Measurements from ENCODE around the gene SDF2. TPM values are rescaled to one million over a fixed set of nuclear protein-coding genes. Genes with fewer than 3 reads are reported as not detected.

Gene SDF2
- total and polyA plus RNA-seq, 3 donors from 2014 or later, result 59.7 to 65.0 (median 64.6) TPM

DNA sequence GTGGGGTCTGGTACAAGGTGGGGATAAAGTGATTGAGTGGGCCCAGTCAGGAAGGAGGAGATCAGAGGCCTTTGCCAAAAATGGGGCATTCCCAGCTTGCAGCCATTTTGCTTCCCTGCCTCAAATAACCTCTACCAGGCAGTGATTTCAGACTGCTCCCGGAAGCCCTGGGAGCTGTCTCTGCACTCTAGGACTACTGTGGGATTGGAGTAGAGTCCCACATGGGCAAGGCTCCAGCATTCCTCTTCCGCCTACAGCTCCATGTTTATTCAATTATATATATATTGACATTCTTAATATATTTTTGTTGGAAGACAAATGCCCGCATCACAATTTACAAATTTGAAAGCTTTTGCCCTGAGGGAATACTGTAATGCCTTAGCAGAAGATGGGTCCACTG lies 13.8 kb upstream of the SDF2 start:
- no peak for TF ChIP-seq POLR2A (IDR thresholded peaks at IDR 0.05)
- TF ChIP-seq, protein P1, sequence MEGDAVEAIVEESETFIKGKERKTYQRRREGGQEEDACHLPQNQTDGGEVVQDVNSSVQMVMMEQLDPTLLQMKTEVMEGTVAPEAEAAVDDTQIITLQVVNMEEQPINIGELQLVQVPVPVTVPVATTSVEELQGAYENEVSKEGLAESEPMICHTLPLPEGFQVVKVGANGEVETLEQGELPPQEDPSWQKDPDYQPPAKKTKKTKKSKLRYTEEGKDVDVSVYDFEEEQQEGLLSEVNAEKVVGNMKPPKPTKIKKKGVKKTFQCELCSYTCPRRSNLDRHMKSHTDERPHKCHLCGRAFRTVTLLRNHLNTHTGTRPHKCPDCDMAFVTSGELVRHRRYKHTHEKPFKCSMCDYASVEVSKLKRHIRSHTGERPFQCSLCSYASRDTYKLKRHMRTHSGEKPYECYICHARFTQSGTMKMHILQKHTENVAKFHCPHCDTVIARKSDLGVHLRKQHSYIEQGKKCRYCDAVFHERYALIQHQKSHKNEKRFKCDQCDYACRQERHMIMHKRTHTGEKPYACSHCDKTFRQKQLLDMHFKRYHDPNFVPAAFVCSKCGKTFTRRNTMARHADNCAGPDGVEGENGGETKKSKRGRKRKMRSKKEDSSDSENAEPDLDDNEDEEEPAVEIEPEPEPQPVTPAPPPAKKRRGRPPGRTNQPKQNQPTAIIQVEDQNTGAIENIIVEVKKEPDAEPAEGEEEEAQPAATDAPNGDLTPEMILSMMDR (IDR thresholded peaks at IDR 0.05), result no peak

GRCh38 chr17:28669918-28670317 lies 8.2 kb upstream of the SDF2 start:
- Histone ChIP-seq H3K4me1 (peaks cover 4% of the 10 kb centered on the region), H3K9me3 (no peaks in the 10 kb centered on the region), H3K27ac (no peak overlapping the region), H3K36me3 (ENCODE audit: low read depth, missing control alignments) (no peaks in the 10 kb centered on the region), H3K4me3 (no peak overlapping the region), H3K27me3 (no peaks in the 10 kb centered on the region)
- DNase-seq, result no peak
- 92 to 100% methylated on average over 1 of the region's 1 CpG for WGBS, 2 donors
- intact Hi-C loops (cut with DNase I; ENCODE audit: low total_unique reads), result no loop called here
- TF ChIP-seq POLR2A (IDR thresholded peaks at IDR 0.05), result no peak
- TF ChIP-seq, protein P1 (IDR thresholded peaks at IDR 0.05), result no peak

More for the DNA sequence above, 13.8 kb upstream of the SDF2 start:
- Histone ChIP-seq H3K4me1 (no peaks in the 10 kb centered on the region), H3K27ac (no peak overlapping the region), H3K4me3 (no peak overlapping the region), H3K27me3 (no peaks in the 10 kb centered on the region), H3K9me3 (no peaks in the 10 kb centered on the region), H3K36me3 (ENCODE audit: low read depth, missing control alignments) (no peaks in the 10 kb centered on the region)
- 87 to 90% methylated on average over 3 of the region's 3 CpGs for WGBS, 2 donors
- intact Hi-C loops (cut with DNase I; ENCODE audit: low total_unique reads), result no loop called here
- no peak for DNase-seq

- no peak overlapping the region for H3K4me3 ChIP-seq
- no peak for DNase-seq
- TF ChIP-seq, protein P1 (IDR thresholded peaks at IDR 0.05), result no peak
- no peak for TF ChIP-seq POLR2A (IDR thresholded peaks at IDR 0.05)
- intact Hi-C loops (cut with DNase I; ENCODE audit: low total_unique reads), result no loop called here
- WGBS, 2 donors, result 56 to 78% methylated on average over 1 of the region's 1 CpG
- peaks cover 24% of the 10 kb centered on the region for H3K4me1 ChIP-seq
- no peaks in the 10 kb centered on the region for H3K9me3 ChIP-seq
- no peaks in the 10 kb centered on the region for H3K27me3 ChIP-seq
- H3K27ac ChIP-seq, result no peak overlapping the region
- H3K36me3 ChIP-seq (ENCODE audit: low read depth, missing control alignments), result no peaks in the 10 kb centered on the region
Measured at GRCh38 chr17:28667870-28668269, 6.2 kb upstream of the SDF2 start.

- Histone ChIP-seq H3K9me3 (no peaks in the 10 kb centered on the region), H3K27me3 (no peaks in the 10 kb centered on the region), H3K27ac (no peak overlapping the region), H3K4me3 (no peak overlapping the region), H3K36me3 (ENCODE audit: low read depth, missing control alignments) (no peaks in the 10 kb centered on the region), H3K4me1 (peaks cover 26% of the 10 kb centered on the region)
- intact Hi-C loops (cut with DNase I; ENCODE audit: low total_unique reads), result no loop called here
- TF ChIP-seq, protein P1 (IDR thresholded peaks at IDR 0.05), result no peak
- TF ChIP-seq POLR2A (IDR thresholded peaks at IDR 0.05), result no peak
- 66 to 72% methylated on average over 2 of the region's 2 CpGs for WGBS, 2 donors
- DNase-seq, result no peak
Measured at GRCh38 chr17:28665994-28666393, 4.3 kb upstream of the SDF2 start.

DNA sequence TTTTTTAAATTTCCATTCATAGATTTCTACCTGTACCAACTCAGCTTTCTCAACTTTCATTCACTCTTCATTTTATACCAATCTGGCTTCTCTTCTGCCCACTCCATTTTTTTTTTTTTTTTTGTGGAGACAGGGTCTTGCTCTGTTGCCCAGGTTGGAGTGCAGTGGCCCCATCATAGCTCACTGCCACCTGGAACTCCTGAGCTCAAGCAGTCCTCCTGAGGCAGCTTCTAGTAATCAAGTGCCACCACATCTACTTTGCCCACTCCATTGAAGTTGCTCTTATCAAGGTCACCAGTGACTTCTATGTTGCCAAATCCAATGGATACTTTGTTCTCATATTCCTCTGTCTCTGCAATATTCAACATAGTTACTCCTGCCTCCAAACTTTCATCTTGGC lies 2.0 kb upstream of the SDF2 start:
- peak overlapping the region in 1 of 2 donors; percentile 16 for H3K27ac ChIP-seq
- intact Hi-C loops (cut with DNase I; ENCODE audit: low total_unique reads), result no loop called here

More for the DNA sequence above, 2.0 kb upstream of the SDF2 start:
- Histone ChIP-seq H3K36me3 (ENCODE audit: low read depth, missing control alignments) (no peaks in the 10 kb centered on the region), H3K27me3 (no peaks in the 10 kb centered on the region), H3K4me3 (no peak overlapping the region), H3K4me1 (peaks cover 32% of the 10 kb centered on the region), H3K9me3 (no peaks in the 10 kb centered on the region)
- TF ChIP-seq, protein P1 (IDR thresholded peaks at IDR 0.05), result no peak
- no peak for TF ChIP-seq POLR2A (IDR thresholded peaks at IDR 0.05)
- DNase-seq, result peak; percentile 58
